ENCODE results near the gene SLC23A1.

The SLC23A1 gene

DNA sequence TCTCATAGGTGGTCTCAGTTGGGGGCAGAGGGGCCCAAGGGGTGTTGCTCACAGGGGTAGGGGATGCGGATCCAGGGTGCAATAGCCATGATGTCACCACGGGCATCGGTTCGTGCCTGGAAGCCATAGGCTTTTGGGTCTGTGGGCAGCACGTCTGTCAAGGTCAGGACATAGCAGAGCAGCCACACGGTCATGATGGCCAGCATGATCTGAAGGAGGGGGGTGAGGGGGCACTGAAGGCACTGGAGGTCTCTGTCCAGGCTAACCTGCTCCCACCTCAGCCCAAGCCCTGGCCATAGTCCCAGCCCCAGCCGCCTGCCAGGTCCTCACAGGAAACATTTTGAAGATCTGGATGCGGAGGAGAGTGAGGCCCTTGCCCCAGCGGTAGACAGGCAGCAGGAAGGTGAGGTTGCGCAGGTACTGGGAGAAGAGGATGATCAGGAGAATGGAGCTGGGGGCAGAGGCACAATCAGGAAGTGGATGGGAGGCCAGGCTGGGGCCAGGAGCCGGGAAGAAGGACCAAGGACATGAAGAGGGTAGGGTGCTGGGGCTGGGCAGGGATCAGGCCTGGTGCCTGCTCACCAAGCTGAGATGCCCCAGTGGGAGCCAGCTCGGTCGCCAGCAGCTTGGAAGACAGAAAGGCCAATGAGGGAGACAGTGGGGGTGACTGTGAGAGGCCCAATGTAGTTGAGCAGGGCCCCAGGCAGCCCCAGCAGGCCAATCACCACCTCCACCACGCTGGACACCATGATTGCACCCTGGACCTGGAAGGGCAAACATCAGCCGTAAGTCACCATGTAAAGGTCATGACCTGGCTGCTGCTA lies 3.3 kb downstream of the SLC23A1 start:
- TF ChIP-seq POLR2AphosphoS5 (IDR thresholded peaks at IDR 0.05; ENCODE audit: low read depth, low read length) = no peak
- TF ChIP-seq FOXP2 (optimal IDR thresholded peaks at IDR 0.05; ENCODE audit: borderline replicate concordance, extremely low read depth, extremely low read length, insufficient read depth) = no peak
- no peak for TF ChIP-seq REST (IDR thresholded peaks at IDR 0.05; ENCODE audit: insufficient read depth in 1 of 2, low read depth in 2 of 2, low read length in 2 of 2)

- TF ChIP-seq TAF1 (IDR thresholded peaks at IDR 0.05; ENCODE audit: borderline replicate concordance, insufficient read depth, low read length) = no peak
- TF ChIP-seq SIN3A (IDR thresholded peaks at IDR 0.05; ENCODE audit: borderline replicate concordance, insufficient read depth, low read length) = no peak
- TF ChIP-seq POLR2AphosphoS5 (IDR thresholded peaks at IDR 0.05; ENCODE audit: low read depth, low read length) = no peak
- TF ChIP-seq FOXP2 (optimal IDR thresholded peaks at IDR 0.05; ENCODE audit: borderline replicate concordance, extremely low read depth, extremely low read length, insufficient read depth) = no peak
- TF ChIP-seq REST (IDR thresholded peaks at IDR 0.05; ENCODE audit: insufficient read depth in 1 of 2, low read depth in 2 of 2, low read length in 2 of 2) = no peak
These were observed 4.1 kb downstream of the SLC23A1 start for GRCh38 chr5:139378941-139379361.

- TF ChIP-seq TAF1 (IDR thresholded peaks at IDR 0.05; ENCODE audit: borderline replicate concordance, insufficient read depth, low read length) = no peak
- TF ChIP-seq FOXP2 (optimal IDR thresholded peaks at IDR 0.05; ENCODE audit: borderline replicate concordance, extremely low read depth, extremely low read length, insufficient read depth) = no peak
- no peak for TF ChIP-seq POLR2AphosphoS5 (IDR thresholded peaks at IDR 0.05; ENCODE audit: low read depth, low read length)
- no peak for TF ChIP-seq SIN3A (IDR thresholded peaks at IDR 0.05; ENCODE audit: borderline replicate concordance, insufficient read depth, low read length)
- TF ChIP-seq REST (IDR thresholded peaks at IDR 0.05; ENCODE audit: insufficient read depth in 1 of 2, low read depth in 2 of 2, low read length in 2 of 2) = no peak
These were observed 4.8 kb downstream of the SLC23A1 start for GRCh38 chr5:139378101-139378825.

DNA sequence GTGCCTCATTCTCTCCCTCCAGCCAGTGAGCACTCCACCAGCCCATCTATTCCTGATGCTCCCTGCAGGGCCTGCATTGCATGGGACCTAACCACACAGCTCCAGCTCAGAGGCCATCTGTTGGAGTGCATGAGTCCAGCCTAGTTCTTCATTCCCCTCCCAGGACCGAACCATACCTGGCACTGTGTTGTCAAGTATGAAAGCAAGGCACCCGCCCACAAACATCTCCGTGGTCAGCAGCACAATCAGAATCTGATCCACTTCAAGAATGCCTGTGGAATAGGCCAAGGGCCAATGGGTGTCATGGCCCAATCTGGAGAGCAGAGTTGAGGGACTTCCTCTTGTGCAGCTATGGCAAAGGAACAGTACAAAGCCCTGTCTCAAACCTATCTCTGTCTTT lies 5.9 kb downstream of the SLC23A1 start:
- TF ChIP-seq POLR2AphosphoS5 (IDR thresholded peaks at IDR 0.05; ENCODE audit: low read depth, low read length) (no peak), SIN3A (IDR thresholded peaks at IDR 0.05; ENCODE audit: borderline replicate concordance, insufficient read depth, low read length) (no peak), FOXP2 (optimal IDR thresholded peaks at IDR 0.05; ENCODE audit: borderline replicate concordance, extremely low read depth, extremely low read length, insufficient read depth) (no peak), REST (IDR thresholded peaks at IDR 0.05; ENCODE audit: insufficient read depth in 1 of 2, low read depth in 2 of 2, low read length in 2 of 2) (no peak)

Data from PFSK-1 (cell line).